NCI-H2196 treated with DMSO at 0.1 percent for 48 hours (cell line): Measurements from ENCODE around the gene FLVCR2.

Source experiments
- DNase-seq: peaks from one replicate; lab custom pipeline; 2025; ENCODE audit not compliant: unreplicated experiment; lab: John Stamatoyannopoulos, UW

The FLVCR2 gene

GRCh38 chr14:75554482-75554881 lies 23.9 kb upstream of the FLVCR2 start:
- DNase-seq: no peak

GRCh38 chr14:75558440-75558839 lies 20.0 kb upstream of the FLVCR2 start:
- no peak for DNase-seq

GRCh38 chr14:75559045-75559444 lies 19.4 kb upstream of the FLVCR2 start:
- no peak for DNase-seq

GRCh38 chr14:75559451-75560222 lies 18.8 kb upstream of the FLVCR2 start:
- no peak for DNase-seq

- peak; percentile 79 for DNase-seq
These were observed 17.4 kb upstream of the FLVCR2 start for GRCh38 chr14:75561013-75561432.

GRCh38 chr14:75562089-75562488 lies 16.3 kb upstream of the FLVCR2 start:
- DNase-seq: no peak

GRCh38 chr14:75562489-75562888 lies 15.9 kb upstream of the FLVCR2 start:
- no peak for DNase-seq

- DNase-seq: peak; percentile 75
These were observed 14.5 kb upstream of the FLVCR2 start for GRCh38 chr14:75563931-75564330.

GRCh38 chr14:75565056-75565455 lies 13.4 kb upstream of the FLVCR2 start:
- DNase-seq: no peak

- DNase-seq: no peak
These were observed 12.1 kb upstream of the FLVCR2 start for GRCh38 chr14:75566321-75566720.

GRCh38 chr14:75566752-75567151 lies 11.7 kb upstream of the FLVCR2 start:
- no peak for DNase-seq

- DNase-seq: no peak
These were observed 10.3 kb upstream of the FLVCR2 start for GRCh38 chr14:75568140-75568539.

- no peak for DNase-seq
These were observed 9.6 kb upstream of the FLVCR2 start for GRCh38 chr14:75568791-75569190.

- no peak for DNase-seq
These were observed 7.6 kb upstream of the FLVCR2 start for GRCh38 chr14:75570797-75571196.

GRCh38 chr14:75572104-75572503 lies 6.3 kb upstream of the FLVCR2 start:
- DNase-seq: no peak

- DNase-seq: no peak
These were observed 1.3 kb upstream of the FLVCR2 start for GRCh38 chr14:75577090-75577489.

GRCh38 chr14:75577729-75578101 lies 705 bp upstream of the FLVCR2 start:
- peak; percentile 51 for DNase-seq

- no peak for DNase-seq
These were observed 442 bp downstream of the FLVCR2 start for GRCh38 chr14:75578786-75579337.

- no peak for DNase-seq
These were observed 981 bp downstream of the FLVCR2 start for GRCh38 chr14:75579338-75579864.

GRCh38 chr14:75579882-75580281 lies 1.5 kb downstream of the FLVCR2 start:
- no peak for DNase-seq

- no peak for DNase-seq
These were observed 9.0 kb downstream of the FLVCR2 start for GRCh38 chr14:75587388-75587787.

GRCh38 chr14:75589931-75590330 lies 11.5 kb downstream of the FLVCR2 start:
- DNase-seq: no peak
